Uterus (tissue), 2 donors: ENCODE data around the gene CLCA1.

Source experiments
- CTCF ChIP-seq, 4 experiments: fragments of 200-600 bp in 2 of 4; fragments of 450-650 bp in 2 of 4; sonication (generic) in 2 of 4; IDR thresholded peaks; one replicate each; pipeline ENCODE4 v1.5.1; 2016 to 2019; ENCODE audit warnings: antibody characterized with exemption in 4 of 4, mild to moderate bottlenecking in 2 of 4, moderate library complexity in 1 of 4
- POLR2A ChIP-seq, 2 donors: fragments of 450-650 bp; IDR thresholded peaks; one replicate each; pipeline ENCODE4 v1.6.1; 2016; ENCODE audit warnings: antibody characterized with exemption in 2 of 2, mild to moderate bottlenecking in 1 of 2, moderate library complexity in 1 of 2

GRCh38 chr1:86516335-86516734, 47.6 kb downstream of the CLCA1 start:
- TF ChIP-seq POLR2A (IDR thresholded peaks at IDR 0.05) = no peak
- no peak for TF ChIP-seq CTCF (IDR thresholded peaks at IDR 0.05)
